ENCODE data around the gene TIMP2. TPM values are rescaled to one million over a fixed set of nuclear protein-coding genes. Genes with fewer than 3 reads are reported as not detected.

The TIMP2 gene
- total and polyA plus RNA-seq, 4 experiments from 2014 or later = 0.22 to 6.0 (median 5.9) TPM; not detected in 1

Other genes with a start within 250 kb of the TIMP2 start
- gene CYTH1, start 143.1 kb downstream of the TIMP2 start, total RNA-seq = 100 to 1,000 TPM; 380 to 390 TPM
- 100 to 1,000 TPM; 271 to 370 TPM for gene CYTH1, start 143.1 kb downstream of the TIMP2 start, polyA plus RNA-seq
- 100 to 1,000 TPM; 181 to 183 TPM for gene USP36, start 84.6 kb downstream of the TIMP2 start, total RNA-seq
- gene USP36, start 84.6 kb downstream of the TIMP2 start, polyA plus RNA-seq = 10 to 100 TPM; 35.4 to 55.1 TPM
- under 1 TPM in 1 of 2 experiments, not detected in 1; 0.28 TPM for gene CEP295NL, start 22.2 kb downstream of the TIMP2 start, total RNA-seq
- gene CEP295NL, start 22.2 kb downstream of the TIMP2 start, polyA plus RNA-seq = not detected
- gene LGALS3BP, start 54.5 kb upstream of the TIMP2 start, total RNA-seq = 10 to 100 TPM; 44.8 to 45.5 TPM
- 10 to 100 TPM; 56.4 to 70.7 TPM for gene LGALS3BP, start 54.5 kb upstream of the TIMP2 start, polyA plus RNA-seq
- 10 to 100 TPM; 57.9 to 59.4 TPM for gene CANT1, start 84.4 kb upstream of the TIMP2 start, total RNA-seq
- gene CANT1, start 84.4 kb upstream of the TIMP2 start, polyA plus RNA-seq = 10 to 100 TPM in 1 of 2 donors, 1 to 10 TPM in 1; 7.2 to 10.5 TPM
- gene C1QTNF1, start 98.8 kb upstream of the TIMP2 start, total RNA-seq = not detected
- not detected for gene C1QTNF1, start 98.8 kb upstream of the TIMP2 start, polyA plus RNA-seq
- gene ENGASE, start 149.4 kb upstream of the TIMP2 start, total RNA-seq = 100 to 1,000 TPM; 148 to 150 TPM
- gene ENGASE, start 149.4 kb upstream of the TIMP2 start, polyA plus RNA-seq = 1 to 10 TPM; 2.7 to 3.3 TPM

Measured in CD4-positive, alpha-beta memory T cell (primary cell).